NT2/D1 (cell line): Measurements from ENCODE around the gene IFNL1.
A peak's percentile ranks its signal among the peaks of the same experiment; 100 is the strongest.

Experiments used
- DNase-seq: peaks from one replicate; pipeline ENCODE4 v3.0.0-alpha.2; 2011; ENCODE audit warnings: low read depth, low spot score
- H3K27me3 ChIP-seq: 2 replicates; pipeline ENCODE4 v1.6.0; 2011; ENCODE audit warnings: mild to moderate bottlenecking; ENCODE audit not compliant: insufficient read length, insufficient read depth
- H3K36me3 ChIP-seq: 2 replicates; pipeline ENCODE4 v1.6.1; 2011; ENCODE audit warnings: mild to moderate bottlenecking, low read length, mixed read lengths; ENCODE audit not compliant: insufficient read depth, insufficient read length
- H3K4me1 ChIP-seq: 2 replicates; pipeline ENCODE4 v1.5.1; 2011; ENCODE audit not compliant: insufficient read depth, insufficient read length
- H3K4me3 ChIP-seq: 2 replicates; pipeline ENCODE4 v1.5.1; 2011; ENCODE audit warnings: low read depth; ENCODE audit not compliant: insufficient read length
- H3K9ac ChIP-seq: 2 replicates; pipeline ENCODE4 v1.6.0; 2011; ENCODE audit warnings: low read depth; ENCODE audit not compliant: insufficient read length
- H3K9me3 ChIP-seq: 2 replicates; pipeline ENCODE4 v1.5.1; 2011; ENCODE audit warnings: mild to moderate bottlenecking, low read length; ENCODE audit not compliant: insufficient read depth
- SUZ12 ChIP-seq: IDR thresholded peaks from 2 replicates; pipeline ENCODE4 v1.6.1; 2011; ENCODE audit not compliant: insufficient read length, insufficient read depth; ENCODE audit errors: extremely low read depth
- YY1 ChIP-seq: IDR thresholded peaks from 2 replicates; pipeline ENCODE4 v1.6.1; 2011; ENCODE audit not compliant: insufficient read length, insufficient read depth
- ZNF274 ChIP-seq: IDR thresholded peaks from 2 replicates; pipeline ENCODE4 v1.6.1; 2011; ENCODE audit warnings: mild to moderate bottlenecking, low read depth, low read length

Gene IFNL1

GRCh38 chr19:39321117-39321831, 25.1 kb downstream of the IFNL1 start:
- H3K4me1 ChIP-seq = no peaks in the 10 kb centered on the region
- H3K4me3 ChIP-seq = no peak overlapping the region
- no peak overlapping the region for H3K9ac ChIP-seq
- peaks cover 21% of the 10 kb centered on the region for H3K27me3 ChIP-seq
- no peaks in the 10 kb centered on the region for H3K9me3 ChIP-seq
- H3K36me3 ChIP-seq = no peaks in the 10 kb centered on the region
- TF ChIP-seq ZNF274 (no peak), YY1 (no peak), SUZ12 (no peak)
- DNase-seq = no peak

DNA sequence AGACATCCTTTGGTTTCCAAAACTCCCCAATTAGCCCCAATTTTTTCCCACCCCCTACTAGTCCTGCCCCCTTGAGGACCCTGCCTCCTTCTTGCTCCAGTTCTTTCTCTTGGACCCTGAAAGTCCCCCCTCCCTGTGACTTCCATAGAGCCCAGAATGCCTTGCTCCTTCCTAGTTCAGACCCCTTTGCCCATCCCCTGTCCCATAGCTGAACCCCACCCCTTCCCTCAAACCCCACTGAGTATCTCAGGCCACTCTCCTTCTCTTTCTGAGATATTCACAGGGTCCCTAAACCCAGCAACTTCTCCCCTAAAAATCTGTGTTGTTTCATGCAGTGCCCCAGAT, 25.6 kb downstream of the IFNL1 start:
- H3K4me3 ChIP-seq = no peak overlapping the region
- TF ChIP-seq YY1 (no peak), SUZ12 (no peak), ZNF274 (no peak)
- H3K36me3 ChIP-seq = no peaks in the 10 kb centered on the region
- peaks cover 21% of the 10 kb centered on the region for H3K27me3 ChIP-seq
- peaks cover under 1% of the 10 kb centered on the region for H3K4me1 ChIP-seq
- no peak for DNase-seq
- H3K9me3 ChIP-seq = no peaks in the 10 kb centered on the region
- no peak overlapping the region for H3K9ac ChIP-seq

DNA sequence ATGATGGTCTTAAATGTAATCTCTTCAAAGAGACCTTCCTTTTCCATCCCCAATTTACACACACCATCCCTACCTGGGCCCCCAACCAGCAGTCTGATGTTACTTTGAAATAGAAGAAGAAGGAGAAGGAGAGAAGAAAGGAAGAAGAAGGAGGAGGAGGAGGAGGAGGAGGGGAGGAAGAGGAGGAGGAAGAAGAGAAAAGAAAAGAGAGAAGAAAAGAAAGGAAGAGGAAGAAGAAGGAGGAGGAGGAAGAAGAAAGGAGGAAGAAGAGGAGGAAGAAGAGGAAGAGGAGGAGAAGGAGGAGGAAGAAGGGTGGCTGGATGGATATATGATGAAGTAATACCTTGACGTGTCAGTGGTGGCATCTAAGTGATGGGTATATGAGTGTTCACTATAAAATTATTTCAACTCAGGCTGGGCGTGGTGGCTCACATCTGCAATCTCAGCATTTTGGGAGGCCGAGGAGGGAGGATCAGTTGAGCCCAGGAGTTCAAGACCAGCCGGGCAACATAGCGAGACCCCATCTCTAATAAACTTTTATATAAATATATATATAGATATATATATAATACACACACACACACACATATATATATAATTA, 28.1 kb downstream of the IFNL1 start:
- H3K27me3 ChIP-seq = peaks cover 10% of the 10 kb centered on the region
- peaks cover 3% of the 10 kb centered on the region for H3K4me1 ChIP-seq
- H3K36me3 ChIP-seq = no peaks in the 10 kb centered on the region
- no peaks in the 10 kb centered on the region for H3K9me3 ChIP-seq
- H3K4me3 ChIP-seq = no peak overlapping the region
- TF ChIP-seq ZNF274 = no peak
- TF ChIP-seq SUZ12 = no peak
- no peak for TF ChIP-seq YY1
- DNase-seq = no peak
- H3K9ac ChIP-seq = no peak overlapping the region

- no peaks in the 10 kb centered on the region for H3K27me3 ChIP-seq
- TF ChIP-seq SUZ12 (no peak), YY1 (no peak), ZNF274 (no peak)
- DNase-seq = no peak
- no peak overlapping the region for H3K4me3 ChIP-seq
- H3K36me3 ChIP-seq = no peaks in the 10 kb centered on the region
- H3K9me3 ChIP-seq = no peaks in the 10 kb centered on the region
- no peak overlapping the region for H3K9ac ChIP-seq
- H3K4me1 ChIP-seq = peaks cover 3% of the 10 kb centered on the region
Observed at GRCh38 chr19:39325778-39326665, 29.8 kb downstream of the IFNL1 start.

- H3K4me3 ChIP-seq = no peak overlapping the region
- H3K9me3 ChIP-seq = no peaks in the 10 kb centered on the region
- H3K27me3 ChIP-seq = no peaks in the 10 kb centered on the region
- peak overlapping the region; percentile 4 for H3K9ac ChIP-seq
- no peak for DNase-seq
- peaks cover 3% of the 10 kb centered on the region for H3K4me1 ChIP-seq
- TF ChIP-seq SUZ12 (no peak), ZNF274 (no peak), YY1 (no peak)
- no peaks in the 10 kb centered on the region for H3K36me3 ChIP-seq
Observed at GRCh38 chr19:39327363-39328045, 31.3 kb downstream of the IFNL1 start.

GRCh38 chr19:39328046-39328705, 32.0 kb downstream of the IFNL1 start:
- no peak for TF ChIP-seq YY1
- TF ChIP-seq SUZ12 = no peak
- TF ChIP-seq ZNF274 = no peak
- peaks cover 3% of the 10 kb centered on the region for H3K4me1 ChIP-seq
- H3K36me3 ChIP-seq = no peaks in the 10 kb centered on the region
- H3K4me3 ChIP-seq = no peak overlapping the region
- H3K9ac ChIP-seq = peak overlapping the region; percentile 4
- H3K9me3 ChIP-seq = no peaks in the 10 kb centered on the region
- DNase-seq = peak; percentile 50
- no peaks in the 10 kb centered on the region for H3K27me3 ChIP-seq
